ENCODE results near the gene SUZ12. TPM values are rescaled to one million over a fixed set of nuclear protein-coding genes. Genes with fewer than 3 reads are reported as not detected.

SUZ12 gene
- polyA plus RNA-seq, 1 donor from 2014 or later, result 42.1 TPM

DNA sequence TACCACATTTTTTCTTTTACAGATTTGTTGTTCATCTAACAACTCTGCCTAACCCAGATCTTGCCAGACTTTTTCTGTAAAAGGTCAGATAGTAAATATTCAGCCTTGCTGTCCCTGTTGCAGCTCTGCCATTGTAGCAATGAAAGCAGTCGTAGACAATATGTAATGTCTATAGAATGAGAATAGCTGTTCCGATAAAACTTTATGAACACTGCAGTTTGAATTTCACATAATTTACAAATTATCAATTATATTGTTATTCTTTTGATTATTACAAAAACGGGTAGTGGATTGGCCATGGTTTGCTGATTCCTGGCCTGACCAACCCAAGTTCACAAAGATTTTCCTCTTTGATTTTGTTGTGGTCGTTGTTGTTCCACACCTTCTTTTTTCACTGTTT, 73.3 kb downstream of the SUZ12 start:
- Histone ChIP-seq H3K79me2 (replicated peaks; ENCODE audit: insufficient read depth, low read length) (peaks cover 55% of the 10 kb centered on the region), H3K4me3 (ENCODE audit: low read length) (peak overlapping the region; percentile 81), H3K27me3 (ENCODE audit: insufficient read depth, low read depth, low read length) (no peaks in the 10 kb centered on the region), H3K9ac (ENCODE audit: low read length) (no peak overlapping the region), H3K9me2 (ENCODE audit: insufficient read depth, low read length) (no peaks in the 10 kb centered on the region), H3K36me3 (ENCODE audit: insufficient read depth, low read length) (no peaks in the 10 kb centered on the region), H4K20me1 (ENCODE audit: insufficient read depth) (no peaks in the 10 kb centered on the region), H3K4me2 (ENCODE audit: low read length) (no peak overlapping the region), H3F3A (ENCODE audit: insufficient read depth, low read length, poor library complexity, severe bottlenecking) (no peaks in the 10 kb centered on the region), H3K9me3 (ENCODE audit: low read length) (no peaks in the 10 kb centered on the region), H3K27ac (ENCODE audit: low read length) (no peak overlapping the region), H2AFZ (ENCODE audit: low read depth, low read length) (no peak overlapping the region)
- TF ChIP-seq EP300 (conservative IDR thresholded peaks at IDR 0.05; ENCODE audit: poor library complexity, severe bottlenecking) (no peak), MXI1 (conservative IDR thresholded peaks at IDR 0.05; ENCODE audit: poor library complexity, severe bottlenecking) (no peak), TAF1 (IDR thresholded peaks at IDR 0.05; ENCODE audit: low read depth) (no peak), RAD21 (conservative IDR thresholded peaks at IDR 0.05) (no peak), CTCF (IDR thresholded peaks at IDR 0.05; ENCODE audit: poor library complexity, severe bottlenecking) (no peak), EZH2 (IDR thresholded peaks at IDR 0.05; ENCODE audit: borderline replicate concordance, insufficient read depth, low read length, poor library complexity, severe bottlenecking) (no peak), POLR2AphosphoS5 (IDR thresholded peaks at IDR 0.05) (no peak), SMC3 (conservative IDR thresholded peaks at IDR 0.05; ENCODE audit: poor library complexity) (no peak)
- TF ChIP-seq, protein P1, sequence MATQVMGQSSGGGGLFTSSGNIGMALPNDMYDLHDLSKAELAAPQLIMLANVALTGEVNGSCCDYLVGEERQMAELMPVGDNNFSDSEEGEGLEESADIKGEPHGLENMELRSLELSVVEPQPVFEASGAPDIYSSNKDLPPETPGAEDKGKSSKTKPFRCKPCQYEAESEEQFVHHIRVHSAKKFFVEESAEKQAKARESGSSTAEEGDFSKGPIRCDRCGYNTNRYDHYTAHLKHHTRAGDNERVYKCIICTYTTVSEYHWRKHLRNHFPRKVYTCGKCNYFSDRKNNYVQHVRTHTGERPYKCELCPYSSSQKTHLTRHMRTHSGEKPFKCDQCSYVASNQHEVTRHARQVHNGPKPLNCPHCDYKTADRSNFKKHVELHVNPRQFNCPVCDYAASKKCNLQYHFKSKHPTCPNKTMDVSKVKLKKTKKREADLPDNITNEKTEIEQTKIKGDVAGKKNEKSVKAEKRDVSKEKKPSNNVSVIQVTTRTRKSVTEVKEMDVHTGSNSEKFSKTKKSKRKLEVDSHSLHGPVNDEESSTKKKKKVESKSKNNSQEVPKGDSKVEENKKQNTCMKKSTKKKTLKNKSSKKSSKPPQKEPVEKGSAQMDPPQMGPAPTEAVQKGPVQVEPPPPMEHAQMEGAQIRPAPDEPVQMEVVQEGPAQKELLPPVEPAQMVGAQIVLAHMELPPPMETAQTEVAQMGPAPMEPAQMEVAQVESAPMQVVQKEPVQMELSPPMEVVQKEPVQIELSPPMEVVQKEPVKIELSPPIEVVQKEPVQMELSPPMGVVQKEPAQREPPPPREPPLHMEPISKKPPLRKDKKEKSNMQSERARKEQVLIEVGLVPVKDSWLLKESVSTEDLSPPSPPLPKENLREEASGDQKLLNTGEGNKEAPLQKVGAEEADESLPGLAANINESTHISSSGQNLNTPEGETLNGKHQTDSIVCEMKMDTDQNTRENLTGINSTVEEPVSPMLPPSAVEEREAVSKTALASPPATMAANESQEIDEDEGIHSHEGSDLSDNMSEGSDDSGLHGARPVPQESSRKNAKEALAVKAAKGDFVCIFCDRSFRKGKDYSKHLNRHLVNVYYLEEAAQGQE (IDR thresholded peaks at IDR 0.05; ENCODE audit: borderline replicate concordance), result no peak

- Histone ChIP-seq H3K9ac (ENCODE audit: low read length) (no peak overlapping the region), H3K27ac (ENCODE audit: low read length) (no peak overlapping the region), H3K4me2 (ENCODE audit: low read length) (no peak overlapping the region), H3K4me3 (ENCODE audit: low read length) (no peak overlapping the region), H3K79me2 (replicated peaks; ENCODE audit: insufficient read depth, low read length) (peaks cover 36% of the 10 kb centered on the region), H4K20me1 (ENCODE audit: insufficient read depth) (no peaks in the 10 kb centered on the region), H3K9me2 (ENCODE audit: insufficient read depth, low read length) (no peaks in the 10 kb centered on the region), H2AFZ (ENCODE audit: low read depth, low read length) (no peak overlapping the region), H3F3A (ENCODE audit: insufficient read depth, low read length, poor library complexity, severe bottlenecking) (no peaks in the 10 kb centered on the region), H3K9me3 (ENCODE audit: low read length) (no peaks in the 10 kb centered on the region), H3K36me3 (ENCODE audit: insufficient read depth, low read length) (no peaks in the 10 kb centered on the region), H3K27me3 (ENCODE audit: insufficient read depth, low read depth, low read length) (no peaks in the 10 kb centered on the region)
- TF ChIP-seq EP300 (conservative IDR thresholded peaks at IDR 0.05; ENCODE audit: poor library complexity, severe bottlenecking) (no peak), POLR2AphosphoS5 (IDR thresholded peaks at IDR 0.05) (no peak), EZH2 (IDR thresholded peaks at IDR 0.05; ENCODE audit: borderline replicate concordance, insufficient read depth, low read length, poor library complexity, severe bottlenecking) (no peak), SMC3 (conservative IDR thresholded peaks at IDR 0.05; ENCODE audit: poor library complexity) (no peak), CTCF (IDR thresholded peaks at IDR 0.05; ENCODE audit: poor library complexity, severe bottlenecking) (no peak), TAF1 (IDR thresholded peaks at IDR 0.05; ENCODE audit: low read depth) (no peak), MXI1 (conservative IDR thresholded peaks at IDR 0.05; ENCODE audit: poor library complexity, severe bottlenecking) (no peak), RAD21 (conservative IDR thresholded peaks at IDR 0.05) (no peak)
- TF ChIP-seq, protein P1 (IDR thresholded peaks at IDR 0.05; ENCODE audit: borderline replicate concordance), result no peak
Observed at GRCh38 chr17:32015245-32016013, 78.6 kb downstream of the SUZ12 start.

All from neural cell (in vitro differentiated cells).